ENCODE results near the gene METTL27.
"Not testable (repeated sequence)": the region's sequence is repeated elsewhere in the genome, so short reads cannot be mapped to it uniquely, and the experiment has no call there.

The METTL27 gene

GRCh38 chr7:73839290-73839689 lies 3.0 kb downstream of the METTL27 start:
- no peak for DNase-seq (ENCODE audit: low spot score)

DNA sequence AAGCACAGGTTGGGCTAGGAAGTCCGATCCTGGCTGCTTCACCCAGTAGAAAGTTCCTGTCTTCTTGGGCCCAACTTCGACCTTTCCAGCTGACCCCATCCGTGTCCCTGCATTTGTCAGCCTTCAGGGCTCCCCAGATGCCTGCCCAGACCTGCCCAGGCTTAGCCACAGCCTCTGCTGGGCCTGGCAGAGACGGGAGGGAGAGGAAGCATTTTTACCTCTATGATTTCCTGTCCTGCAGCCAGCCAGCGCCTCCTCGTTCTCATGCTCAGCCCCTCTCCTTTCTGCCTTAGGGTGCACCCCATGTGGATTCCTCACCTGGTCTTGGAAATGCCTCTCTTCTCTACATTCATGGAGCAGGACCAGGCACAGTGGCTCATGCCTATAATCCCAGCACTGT lies 3.7 kb downstream of the METTL27 start:
- DNase-seq (ENCODE audit: low spot score): no peak

GRCh38 chr7:73837167-73837566 lies 5.1 kb downstream of the METTL27 start:
- not testable (repeated sequence) for DNase-seq (ENCODE audit: low spot score)

DNA sequence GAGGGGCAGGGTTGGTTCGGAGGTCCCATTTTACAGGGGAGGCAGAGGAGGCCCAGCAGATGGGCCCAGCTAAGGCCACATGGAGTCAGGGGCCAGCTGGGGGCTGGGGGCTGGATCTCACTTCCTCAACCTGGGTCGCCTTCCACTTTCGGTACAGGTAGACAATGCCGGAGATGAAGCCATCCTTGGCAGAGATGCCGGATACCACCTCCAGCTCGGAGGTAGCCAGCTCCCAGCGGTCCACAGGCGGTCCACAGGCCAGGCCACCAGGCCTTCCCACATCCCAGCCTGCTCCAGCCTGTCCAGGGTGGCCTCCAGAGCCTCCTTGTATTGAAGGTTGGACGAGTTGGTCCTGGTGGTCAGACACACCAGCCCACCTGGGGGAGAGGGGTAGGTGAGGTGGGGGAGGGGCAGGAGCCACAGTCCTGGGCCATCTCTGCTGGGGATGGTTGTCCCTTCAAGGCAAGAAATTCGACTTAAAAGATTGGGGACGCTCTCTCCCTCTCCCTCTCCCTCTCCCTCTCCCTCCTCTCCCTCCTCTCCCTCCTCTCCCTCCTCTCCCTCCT lies 7.6 kb downstream of the METTL27 start:
- no peak for DNase-seq (ENCODE audit: low spot score)

DNA sequence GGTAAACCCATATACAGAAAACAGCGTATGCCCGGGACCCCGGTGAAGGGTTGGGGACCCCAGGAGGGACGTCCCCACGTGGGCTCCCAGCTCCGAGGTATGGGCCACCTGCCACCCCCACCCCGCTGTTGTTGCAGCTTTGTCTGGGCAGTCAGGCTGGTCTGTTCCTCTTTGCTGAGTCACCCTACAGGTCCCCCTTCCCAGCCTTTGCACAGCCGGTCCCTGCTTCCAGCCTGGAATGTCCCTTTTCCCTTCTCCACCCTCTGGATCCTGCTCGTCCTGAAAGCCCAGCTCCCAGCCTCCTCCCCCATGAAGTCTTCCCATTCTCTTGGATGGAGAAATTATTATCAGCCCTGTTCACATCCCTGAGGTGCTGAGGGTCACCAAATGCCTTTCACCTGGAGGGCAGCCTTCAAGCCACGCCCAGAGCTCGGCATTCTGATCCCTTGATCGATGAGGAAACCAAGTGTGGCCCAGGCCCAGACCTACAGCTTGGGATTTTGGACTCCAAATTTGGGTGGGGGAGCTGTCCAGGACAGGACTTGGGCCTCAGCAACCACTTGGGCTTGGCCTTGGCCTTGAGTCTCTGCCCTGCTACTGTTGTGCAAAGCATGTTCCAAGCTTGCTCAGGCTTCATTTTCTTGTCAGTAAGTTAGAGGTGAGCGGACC lies 8.9 kb downstream of the METTL27 start:
- no peak for DNase-seq (ENCODE audit: low spot score)

DNA sequence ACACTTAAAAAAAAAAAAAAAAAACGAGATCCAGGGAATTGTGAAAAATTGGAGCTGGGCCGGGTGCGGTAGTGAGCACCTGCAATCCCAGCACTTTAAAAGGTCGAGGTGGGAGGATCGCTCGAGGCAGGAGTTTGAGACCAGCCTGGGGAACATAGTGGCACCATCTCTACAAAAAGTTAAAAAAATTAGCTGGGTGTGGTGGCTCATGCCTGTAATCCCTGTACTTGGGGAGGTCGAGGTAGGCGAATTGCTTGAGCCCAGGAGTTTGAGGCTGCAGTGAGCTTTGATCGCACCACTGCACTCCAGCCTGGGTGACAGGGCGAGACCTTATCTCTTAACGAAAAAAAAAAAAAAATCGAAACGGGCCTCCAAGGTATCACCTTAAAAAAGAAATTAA lies 9.5 kb downstream of the METTL27 start:
- DNase-seq (ENCODE audit: low spot score): no peak

- no peak for DNase-seq (ENCODE audit: low spot score)
Observed at GRCh38 chr7:73831834-73832651, 10.3 kb downstream of the METTL27 start.

DNA sequence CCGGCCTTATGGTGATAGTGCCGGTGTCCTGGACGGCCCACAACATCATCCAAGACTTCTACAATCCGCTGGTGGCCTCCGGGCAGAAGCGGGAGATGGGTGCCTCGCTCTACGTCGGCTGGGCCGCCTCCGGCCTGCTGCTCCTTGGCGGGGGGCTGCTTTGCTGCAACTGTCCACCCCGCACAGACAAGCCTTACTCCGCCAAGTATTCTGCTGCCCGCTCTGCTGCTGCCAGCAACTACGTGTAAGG lies 10.8 kb downstream of the METTL27 start:
- DNase-seq (ENCODE audit: low spot score): no peak

GRCh38 chr7:73830681-73831583 lies 11.4 kb downstream of the METTL27 start, which contains the start of gene CLDN4:
CLDN4 (plus strand) TSS chr7:73830996; CDS start chr7:73831202, 206 bp downstream.
- DNase-seq (ENCODE audit: low spot score): no peak

- no peak for DNase-seq (ENCODE audit: low spot score)
Observed at GRCh38 chr7:73829921-73830680, 12.2 kb downstream of the METTL27 start.

DNA sequence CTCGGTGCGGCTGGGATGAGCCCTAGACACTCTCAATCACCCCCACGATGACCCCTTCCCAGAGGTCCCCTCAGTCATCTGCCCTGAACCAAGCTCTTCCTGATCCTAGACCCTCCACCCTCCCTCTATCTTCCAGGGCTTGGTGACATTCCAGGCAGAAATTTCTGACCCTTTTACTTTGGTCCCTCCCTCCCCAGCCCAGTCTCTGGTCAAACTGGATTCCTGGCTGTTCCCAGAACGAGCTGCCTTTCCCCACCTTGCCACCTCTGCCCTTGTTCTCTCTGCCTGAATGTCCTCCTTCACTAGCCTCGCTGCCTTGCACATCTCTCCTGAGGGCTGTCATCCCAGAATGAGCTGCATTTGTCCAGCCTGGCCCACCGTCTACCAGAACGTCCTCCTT lies 12.8 kb downstream of the METTL27 start:
- DNase-seq (ENCODE audit: low spot score): no peak

DNA sequence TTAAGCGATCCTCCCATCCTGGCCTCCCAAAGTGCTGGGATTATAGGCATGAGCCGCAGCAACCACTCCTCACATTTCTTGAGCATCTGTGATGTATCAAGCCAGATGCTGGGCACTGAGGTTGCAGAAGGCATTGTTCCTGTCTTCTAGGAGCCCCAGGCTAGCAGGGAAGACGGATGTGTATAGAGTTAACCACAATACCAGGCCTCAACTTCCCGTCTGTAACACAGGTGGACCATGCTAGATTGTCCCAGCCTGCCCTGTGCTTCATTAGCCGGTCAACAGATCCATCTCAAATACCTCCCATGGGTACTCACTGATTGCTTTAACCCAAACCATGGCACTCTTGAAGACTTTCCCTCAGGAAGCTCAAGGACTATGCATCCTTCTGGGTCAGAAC lies 13.3 kb downstream of the METTL27 start:
- no peak for DNase-seq (ENCODE audit: low spot score)

DNA sequence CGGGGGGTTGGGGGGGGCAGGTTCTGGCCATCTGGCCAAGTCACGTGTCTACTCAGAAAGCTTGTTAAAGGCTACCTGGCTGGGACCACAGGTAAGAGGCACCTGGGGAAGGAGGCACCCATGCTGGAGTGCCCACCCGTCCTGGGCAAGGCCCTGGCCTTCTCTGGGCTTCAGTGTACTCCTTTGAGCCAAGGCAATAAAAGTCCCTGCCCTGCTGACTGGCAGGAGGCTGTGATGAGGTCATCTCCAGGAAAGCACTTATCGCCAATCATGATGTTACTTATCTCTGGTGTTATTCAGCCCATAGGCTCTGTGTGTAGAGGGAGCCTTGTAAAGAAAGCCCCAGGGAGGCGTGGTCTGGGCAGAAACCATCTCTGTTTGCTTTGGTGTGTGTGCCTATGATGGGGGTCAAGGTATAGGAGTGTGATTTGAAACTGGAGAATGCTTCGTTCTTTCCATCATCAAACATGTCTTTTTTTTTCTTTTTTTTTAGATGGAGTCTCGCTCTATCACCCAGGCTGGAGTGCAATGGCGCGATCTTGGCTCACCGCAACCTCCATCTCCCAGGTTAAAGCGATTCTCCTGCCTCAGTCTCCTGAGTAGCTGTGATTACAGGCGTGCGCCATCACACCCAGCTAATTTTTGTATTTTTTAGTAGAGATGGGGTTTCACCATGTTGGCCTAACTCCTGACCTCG lies 14.1 kb downstream of the METTL27 start:
- no peak for DNase-seq (ENCODE audit: low spot score)

- no peak for DNase-seq (ENCODE audit: low spot score)
Observed at GRCh38 chr7:73827567-73828106, 14.7 kb downstream of the METTL27 start.

- DNase-seq (ENCODE audit: low spot score): no peak
Observed at GRCh38 chr7:73824986-73825385, 17.3 kb downstream of the METTL27 start.

- DNase-seq (ENCODE audit: low spot score): no peak
Observed at GRCh38 chr7:73823873-73824592, 18.3 kb downstream of the METTL27 start.

GRCh38 chr7:73823257-73823656 lies 19.1 kb downstream of the METTL27 start:
- no peak for DNase-seq (ENCODE audit: low spot score)

- peak; percentile 43 for DNase-seq (ENCODE audit: low spot score)
Observed at GRCh38 chr7:73822319-73823173, 19.8 kb downstream of the METTL27 start.

Measured in HuH-7.5 (cell line).